HepG2 (cell line): ENCODE data around the gene MCRIP2. TPM values are rescaled to one million over a fixed set of nuclear protein-coding genes. Genes with fewer than 3 reads are reported as not detected.

Source experiments
- BATF2 ChIP-seq: sonication (generic); formaldehyde crosslinking; IDR thresholded peaks from 2 replicates; pipeline ENCODE4 v1.8.0; 2022; ENCODE audit warnings: mild to moderate bottlenecking, missing genetic modification reagents, moderate library complexity
- BCL6 ChIP-seq: IDR thresholded peaks from 2 replicates; pipeline ENCODE4 v1.6.1; 2016; ENCODE audit warnings: missing genetic modification reagents, missing compliant biosample characterization
- BRF2 ChIP-seq: sonication (generic); formaldehyde crosslinking; IDR thresholded peaks from 2 replicates; pipeline ENCODE4 v1.8.1; 2022; ENCODE audit warnings: mild to moderate bottlenecking, missing genetic modification reagents
- FOXM1 ChIP-seq: sonication (generic); formaldehyde crosslinking; IDR thresholded peaks from 2 replicates; pipeline ENCODE4 v1.5.0; 2020; ENCODE audit warnings: missing genetic modification reagents
- FOXO1 ChIP-seq: sonication (generic); formaldehyde crosslinking; IDR thresholded peaks from 2 replicates; pipeline ENCODE4 v1.4.0; 2020; ENCODE audit warnings: missing genetic modification reagents
- HNRNPLL ChIP-seq: fragments of 200-400 bp; formaldehyde crosslinking; IDR thresholded peaks from 2 replicates; pipeline ENCODE4 v1.6.1; 2017; ENCODE audit warnings: mild to moderate bottlenecking, low read depth, low read length; ENCODE audit not compliant: poor library complexity, severe bottlenecking
- KAT7 ChIP-seq: IDR thresholded peaks from 2 replicates; pipeline ENCODE4 v1.6.1; 2018; ENCODE audit warnings: borderline replicate concordance, missing compliant biosample characterization
- KAT8 ChIP-seq: IDR thresholded peaks from 2 replicates; pipeline ENCODE4 v1.6.1; 2016; ENCODE audit warnings: missing genetic modification reagents, missing compliant biosample characterization
- KIAA2018 ChIP-seq: sonication (generic); formaldehyde crosslinking; IDR thresholded peaks from 2 replicates; pipeline ENCODE4 v1.5.0; 2020; ENCODE audit warnings: mild to moderate bottlenecking, missing genetic modification reagents, borderline replicate concordance
- NRL ChIP-seq: sonication (generic); formaldehyde crosslinking; IDR thresholded peaks from 2 replicates; pipeline ENCODE4 v1.5.0; 2020; ENCODE audit warnings: missing genetic modification reagents, mild to moderate bottlenecking, moderate library complexity, borderline replicate concordance
- PHF21A ChIP-seq: sonication (generic); formaldehyde crosslinking; IDR thresholded peaks from 2 replicates; pipeline ENCODE4 v1.5.0; 2020; ENCODE audit warnings: mild to moderate bottlenecking, missing genetic modification reagents
- SMC3 ChIP-seq: IDR thresholded peaks from 2 replicates; pipeline ENCODE4 v1.6.1; 2011; ENCODE audit warnings: low read length, improper control_type of control experiment
- SP1 ChIP-seq, 2 experiments: fragments of 450-650 bp in 1 of 2; sonication (generic) in 1 of 2; formaldehyde crosslinking in 1 of 2; IDR thresholded peaks; 2 replicates each; pipeline versions ENCODE4 v1.4.0 to v1.6.1; 2016 to 2020; ENCODE audit warnings: missing genetic modification reagents in 1 of 2
- SYNCRIP ChIP-seq: fragments of 200-400 bp; formaldehyde crosslinking; IDR thresholded peaks from 2 replicates; pipeline ENCODE4 v1.6.1; 2018; ENCODE audit warnings: mild to moderate bottlenecking, low read depth, low read length; ENCODE audit not compliant: insufficient read depth
- TERF1 ChIP-seq: sonication (generic); formaldehyde crosslinking; IDR thresholded peaks from 2 replicates; pipeline ENCODE4 v1.8.0; 2022; ENCODE audit warnings: mild to moderate bottlenecking, missing genetic modification reagents, moderate library complexity
- ZNF10 ChIP-seq: sonication (generic); formaldehyde crosslinking; IDR thresholded peaks from 2 replicates; pipeline ENCODE4 v1.4.0; 2020; ENCODE audit warnings: mild to moderate bottlenecking, low read depth, missing genetic modification reagents, borderline replicate concordance
- ZNF572 ChIP-seq: sonication (generic); formaldehyde crosslinking; IDR thresholded peaks from 2 replicates; pipeline ENCODE4 v1.5.1; 2020; ENCODE audit warnings: mild to moderate bottlenecking, missing genetic modification reagents
- ZNF672 ChIP-seq: sonication (generic); formaldehyde crosslinking; IDR thresholded peaks from 2 replicates; pipeline ENCODE4 v1.8.1; 2022; ENCODE audit warnings: missing genetic modification reagents
- ZNF713 ChIP-seq: sonication (generic); formaldehyde crosslinking; IDR thresholded peaks from 2 replicates; pipeline ENCODE4 v1.4.0; 2020; ENCODE audit warnings: mild to moderate bottlenecking, missing genetic modification reagents
- polyA plus RNA-seq, 8 experiments: library from polyadenylated mRNA; depleted of rRNA in 3 of 8; stranded (reverse) in 7 of 8; unstranded in 1 of 8; fragments of >200 nt; fragmentation: Illumina TruSeq in 4 of 8; extraction: Trizol in 4 of 8; gene quantifications; 2 replicates each; pipeline versions ENCODE4 v1.2.1 to v1.2.3, GENCODE V29; 2011 to 2016; ENCODE audit warnings: low read depth in 4 of 8, missing spikeins in 1 of 8, mixed read lengths in 1 of 8; ENCODE audit not compliant: insufficient read depth in 1 of 8
- total RNA-seq, 5 experiments: library from RNA; depleted of rRNA; stranded (reverse); fragments of >200 nt; fragmentation: Illumina TruSeq; extraction: Trizol; gene quantifications; 2 replicates each; pipeline ENCODE4 v1.2.3, GENCODE V29; 2016; ENCODE audit warnings: low read depth in 1 of 5

Gene MCRIP2
- total and polyA plus RNA-seq, 2 of the 13 experiments (the other 11 are each of a cell fraction or from before 2014, with no cell fraction given) = 39.6 to 76.7 TPM

- TF ChIP-seq TERF1 (CRISPR knock-in tag) (no peak), HNRNPLL (no peak), BRF2 (CRISPR knock-in tag) (no peak), SMC3 (no peak), SYNCRIP (no peak), BCL6 (CRISPR knock-in tag) (peak; percentile 57), ZNF672 (CRISPR knock-in tag) (no peak), BATF2 (CRISPR knock-in tag) (no peak), ZNF572 (no peak), ZNF713 (CRISPR knock-in tag) (no peak), KAT7 (CRISPR knock-in tag) (no peak), KIAA2018 (CRISPR knock-in tag) (no peak), KAT8 (CRISPR knock-in tag) (no peak), ZNF10 (CRISPR knock-in tag) (no peak), SP1 (IDR thresholded peaks at IDR 0.05) (no peak), SP1 (CRISPR knock-in tag; IDR thresholded peaks at IDR 0.05) (no peak), NRL (0 out of 2 replicates have a peak, but pooled peaks have one; percentile 31), FOXO1 (CRISPR knock-in tag) (no peak), PHF21A (no peak), FOXM1 (CRISPR knock-in tag) (no peak)
Measured at GRCh38 chr16:675884-676564, 34.4 kb downstream of the MCRIP2 start (continued).
